ENCODE data around the gene SEMA5A.

DNA sequence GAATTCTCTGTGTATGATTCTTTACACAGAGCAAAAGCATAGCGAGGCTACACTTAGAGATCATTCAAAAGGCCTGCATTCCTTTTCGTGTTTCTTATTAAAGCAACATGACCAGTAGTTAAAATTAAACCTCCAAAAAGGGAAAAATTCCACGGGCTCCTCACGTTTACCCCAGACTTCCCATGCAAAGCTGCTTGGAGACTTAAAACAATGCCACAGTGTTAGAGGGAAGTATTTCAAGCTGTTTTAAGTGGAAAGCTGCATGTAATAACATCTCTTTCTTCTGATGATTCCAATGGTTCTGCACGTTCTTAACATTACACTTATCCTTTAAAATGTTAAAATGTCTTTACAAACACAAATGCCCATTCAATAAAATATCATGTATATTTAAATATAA lies 405.2 kb downstream of the SEMA5A start:
- TF ChIP-seq, protein P1, sequence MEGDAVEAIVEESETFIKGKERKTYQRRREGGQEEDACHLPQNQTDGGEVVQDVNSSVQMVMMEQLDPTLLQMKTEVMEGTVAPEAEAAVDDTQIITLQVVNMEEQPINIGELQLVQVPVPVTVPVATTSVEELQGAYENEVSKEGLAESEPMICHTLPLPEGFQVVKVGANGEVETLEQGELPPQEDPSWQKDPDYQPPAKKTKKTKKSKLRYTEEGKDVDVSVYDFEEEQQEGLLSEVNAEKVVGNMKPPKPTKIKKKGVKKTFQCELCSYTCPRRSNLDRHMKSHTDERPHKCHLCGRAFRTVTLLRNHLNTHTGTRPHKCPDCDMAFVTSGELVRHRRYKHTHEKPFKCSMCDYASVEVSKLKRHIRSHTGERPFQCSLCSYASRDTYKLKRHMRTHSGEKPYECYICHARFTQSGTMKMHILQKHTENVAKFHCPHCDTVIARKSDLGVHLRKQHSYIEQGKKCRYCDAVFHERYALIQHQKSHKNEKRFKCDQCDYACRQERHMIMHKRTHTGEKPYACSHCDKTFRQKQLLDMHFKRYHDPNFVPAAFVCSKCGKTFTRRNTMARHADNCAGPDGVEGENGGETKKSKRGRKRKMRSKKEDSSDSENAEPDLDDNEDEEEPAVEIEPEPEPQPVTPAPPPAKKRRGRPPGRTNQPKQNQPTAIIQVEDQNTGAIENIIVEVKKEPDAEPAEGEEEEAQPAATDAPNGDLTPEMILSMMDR (IDR thresholded peaks at IDR 0.05): no peak
- no peak for TF ChIP-seq EZH2 (IDR thresholded peaks at IDR 0.05)
